Psoas muscle (tissue), 8 donors: ENCODE results near the gene ADRB1. TPM values are rescaled to one million over a fixed set of nuclear protein-coding genes. Genes with fewer than 3 reads are reported as not detected.

Experiments
- ATAC-seq, 4 donors: fragments of 200-7000 bp; cut with Tn5 transposase; one replicate each; pipeline ENCODE4 v1.9.1; 2020; ENCODE audit warnings: moderate library complexity in 3 of 4, mild to moderate bottlenecking in 2 of 4
- DNase-seq, 2 donors: peaks; one replicate each; pipeline ENCODE4 v3.0.0-alpha.2; 2020
- H3K27ac ChIP-seq: fragments of 200-600 bp; one replicate; pipeline ENCODE4 v1.8.0; 2022
- H3K27me3 ChIP-seq, 3 donors: fragments of 200-600 bp in 1 of 3; one replicate each; pipeline versions ENCODE4 v1.6.1 to v1.8.0; 2013 to 2022; ENCODE audit warnings: low read length in 2 of 3, mild to moderate bottlenecking in 2 of 3, moderate library complexity in 1 of 3; ENCODE audit not compliant: insufficient read depth in 3 of 3
- H3K36me3 ChIP-seq, 2 donors: fragments of 200-600 bp in 1 of 2; one replicate each; pipeline versions ENCODE4 v1.6.1 to v1.8.0; 2013 to 2022; ENCODE audit warnings: low read depth in 1 of 2, mild to moderate bottlenecking in 1 of 2, moderate library complexity in 1 of 2; ENCODE audit not compliant: insufficient read depth in 1 of 2
- H3K4me1 ChIP-seq: fragments of 200-600 bp; one replicate; pipeline ENCODE4 v1.8.0; 2022
- H3K4me3 ChIP-seq: fragments of 200-600 bp; one replicate; pipeline ENCODE4 v1.8.0; 2022; ENCODE audit warnings: mild to moderate bottlenecking
- H3K9me3 ChIP-seq: fragments of 200-600 bp; one replicate; pipeline ENCODE4 v1.8.0; 2022
- CTCF ChIP-seq: fragments of 200-600 bp; IDR thresholded peaks from one replicate; pipeline ENCODE4 v1.8.0; 2022; ENCODE audit warnings: antibody characterized with exemption
- WGBS, 3 donors: extraction: QIAGEN DNeasy Blood & Tissue Kit; methylation state at CpG; one replicate each; pipeline versions ENCODE4 v1.1.6 to v1.1.7; 2013; 5-methylcytosine and 5-hydroxymethylcytosine counted together
- intact Hi-C, 2 donors: fragments of 100-400 bp; cut with DNase I; formaldehyde crosslinking; loops; one replicate each; pipeline versions ENCODE4 v1.11.0 to v1.14.2; 2022
- polyA plus RNA-seq, 3 donors: library from polyadenylated mRNA; stranded (reverse); fragments of 200-250 nt; gene quantifications; one replicate each; pipeline ENCODE4 v1.2.3, GENCODE V29; 2013
- total RNA-seq, 4 donors: library from RNA; stranded (reverse); fragmentation: NEBNext Ultra II Directional in 2 of 4; extraction: Animal tissue kit (Norgen Biotek cat#: 25700) in 2 of 4; gene quantifications; one replicate each; pipeline versions ENCODE4 v1.2.1 to v1.2.4, GENCODE V29; 2021 to 2023
- donor health status: healthy with polysubstance abuse.
- donor health status: DM: no; HTN: no; CAD: no; lungs with moderate emphysema.
- donor health status: Bipolar disorder and iron deficiency.
- donor health status: healthy.
- donor health status: DM: yes; HTN: yes; CAD: no.
- donor health status: DM: no; HTN: no; CAD: no.
- donor health status: DM: no; HTN: no; CAD: no.
- donor health status: DM: yes; HTN: yes; CAD: no.

The ADRB1 gene
- total and polyA plus RNA-seq, 7 donors, result 0.03 to 0.40 (median 0.15) TPM; not detected in 1

- WGBS, 3 donors, result 68 to 81% (median 69%) methylated on average over 3 of the region's 3 CpGs
- DNase-seq (no peak), ATAC-seq (no peak)
- Histone ChIP-seq H3K9me3 (no peaks in the 10 kb centered on the region), H3K36me3 (no peaks in the 10 kb centered on the region), H3K4me1 (no peaks in the 10 kb centered on the region), H3K27ac (no peak overlapping the region), H3K27me3 (no peaks in the 10 kb centered on the region), H3K4me3 (no peak overlapping the region)
- TF ChIP-seq CTCF, result no peak
- intact Hi-C loops, result no loop called here
These were observed 15.7 kb upstream of the ADRB1 start for GRCh38 chr10:114027951-114028350.

- Histone ChIP-seq H3K4me1 (no peaks in the 10 kb centered on the region), H3K27me3 (no peaks in the 10 kb centered on the region), H3K36me3 (no peaks in the 10 kb centered on the region), H3K9me3 (no peaks in the 10 kb centered on the region), H3K27ac (no peak overlapping the region), H3K4me3 (no peak overlapping the region)
- DNase-seq (no peak), ATAC-seq (no peak)
- intact Hi-C loops, result no loop called here
- 92 to 96% (median 94%) methylated on average over 4 of the region's 4 CpGs for WGBS, 3 donors
- no peak for TF ChIP-seq CTCF
These were observed 15.2 kb upstream of the ADRB1 start for GRCh38 chr10:114028425-114028824.

- no peaks in the 10 kb centered on the region for H3K4me1 ChIP-seq
- ATAC-seq (no peak), DNase-seq (no peak)
- H3K27ac ChIP-seq, result no peak overlapping the region
- WGBS, 3 donors, result 71 to 81% (median 76%) methylated on average over 4 of the region's 4 CpGs
- H3K9me3 ChIP-seq, result no peaks in the 10 kb centered on the region
- no peaks in the 10 kb centered on the region for H3K36me3 ChIP-seq
- no peaks in the 10 kb centered on the region for H3K27me3 ChIP-seq
- no peak for TF ChIP-seq CTCF
- no peak overlapping the region for H3K4me3 ChIP-seq
- intact Hi-C loops, result no loop called here
These were observed 14.0 kb upstream of the ADRB1 start for GRCh38 chr10:114029655-114030054.

- no peaks in the 10 kb centered on the region for H3K36me3 ChIP-seq
- no peak for DNase-seq
- no peak for TF ChIP-seq CTCF
- no peaks in the 10 kb centered on the region for H3K9me3 ChIP-seq
- no peaks in the 10 kb centered on the region for H3K27me3 ChIP-seq
- no peaks in the 10 kb centered on the region for H3K4me1 ChIP-seq
- no peak overlapping the region for H3K27ac ChIP-seq
- no peak for ATAC-seq
- intact Hi-C loops, result no loop called here
- 79 to 90% (median 86%) methylated on average over 6 of the region's 6 CpGs for WGBS, 3 donors
- no peak overlapping the region for H3K4me3 ChIP-seq
These were observed 13.5 kb upstream of the ADRB1 start for GRCh38 chr10:114030140-114030539.
